ENCODE measurements around the gene AGPS. TPM values are rescaled to one million over a fixed set of nuclear protein-coding genes. Genes with fewer than 3 reads are reported as not detected.

Gene AGPS
- total RNA-seq, 3 donors from 2014 or later (not counting 1 experiment from before 2014, with no cell fraction given): 27.4 to 36.0 (median 35.6) TPM

DNA sequence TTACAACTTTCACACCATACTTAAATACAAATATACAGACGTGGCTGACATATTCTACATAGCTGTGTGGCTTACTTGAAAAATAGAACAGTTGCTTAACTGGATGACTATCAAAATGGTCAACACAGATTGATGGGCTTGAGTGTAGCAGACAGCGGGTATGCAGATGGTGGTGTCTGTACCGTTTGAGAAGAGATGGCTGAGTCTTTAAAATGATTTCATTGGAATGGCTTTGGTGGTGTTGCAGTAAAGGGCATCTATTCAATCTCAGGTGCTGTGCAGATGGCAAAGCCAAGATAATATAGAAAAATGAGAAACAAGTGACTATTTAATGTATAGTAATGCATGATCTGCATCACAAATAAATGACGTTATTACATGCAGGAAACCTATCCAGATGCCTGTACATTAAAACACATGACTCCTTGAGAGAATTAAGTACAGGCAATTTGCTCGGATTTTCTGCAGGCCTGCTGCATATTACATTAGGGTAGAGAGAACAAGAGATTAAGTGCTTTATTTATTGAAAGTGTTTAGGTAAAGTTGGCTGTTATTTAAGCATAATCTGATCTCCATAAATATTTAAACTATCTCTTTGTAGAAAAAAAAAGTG lies 68.5 kb downstream of the AGPS start:
- Mint-ChIP-seq H3K4me1 (no peaks in the 10 kb centered on the region), H3K9me3 (no peaks in the 10 kb centered on the region), H3K27me3 (ENCODE audit: low read depth in 2 of 2) (no peaks in the 10 kb centered on the region), H3K4me3 (no peak overlapping the region), H3K27ac (no peak overlapping the region), H3K36me3 (peaks cover 11% of the 10 kb centered on the region)
- no peak for ATAC-seq
- H3K9me3 ChIP-seq (ENCODE audit: control insufficient read depth, insufficient read depth, low read length): no peaks in the 10 kb centered on the region
- DNase-seq: no peak
- no peaks in the 10 kb centered on the region for H3K27me3 ChIP-seq (ENCODE audit: control insufficient read depth, insufficient read depth, low read length)
- H3K36me3 ChIP-seq (ENCODE audit: control insufficient read depth, insufficient read depth, low read length): peaks cover 5% of the 10 kb centered on the region
- 98% methylated on average over 5 of the region's 5 CpGs for WGBS (ENCODE audit: insufficient coverage)
- intact Hi-C loops (cut with micrococcal nuclease): no loop called here
- TF ChIP-seq, protein P1, sequence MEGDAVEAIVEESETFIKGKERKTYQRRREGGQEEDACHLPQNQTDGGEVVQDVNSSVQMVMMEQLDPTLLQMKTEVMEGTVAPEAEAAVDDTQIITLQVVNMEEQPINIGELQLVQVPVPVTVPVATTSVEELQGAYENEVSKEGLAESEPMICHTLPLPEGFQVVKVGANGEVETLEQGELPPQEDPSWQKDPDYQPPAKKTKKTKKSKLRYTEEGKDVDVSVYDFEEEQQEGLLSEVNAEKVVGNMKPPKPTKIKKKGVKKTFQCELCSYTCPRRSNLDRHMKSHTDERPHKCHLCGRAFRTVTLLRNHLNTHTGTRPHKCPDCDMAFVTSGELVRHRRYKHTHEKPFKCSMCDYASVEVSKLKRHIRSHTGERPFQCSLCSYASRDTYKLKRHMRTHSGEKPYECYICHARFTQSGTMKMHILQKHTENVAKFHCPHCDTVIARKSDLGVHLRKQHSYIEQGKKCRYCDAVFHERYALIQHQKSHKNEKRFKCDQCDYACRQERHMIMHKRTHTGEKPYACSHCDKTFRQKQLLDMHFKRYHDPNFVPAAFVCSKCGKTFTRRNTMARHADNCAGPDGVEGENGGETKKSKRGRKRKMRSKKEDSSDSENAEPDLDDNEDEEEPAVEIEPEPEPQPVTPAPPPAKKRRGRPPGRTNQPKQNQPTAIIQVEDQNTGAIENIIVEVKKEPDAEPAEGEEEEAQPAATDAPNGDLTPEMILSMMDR (IDR thresholded peaks at IDR 0.05): no peak
- H3K27ac ChIP-seq (ENCODE audit: low read length): no peak overlapping the region
- no peak overlapping the region for H3K4me3 ChIP-seq (ENCODE audit: low read length)
- H3K4me1 ChIP-seq (ENCODE audit: control insufficient read depth, insufficient read depth, low read length): no peaks in the 10 kb centered on the region

DNA sequence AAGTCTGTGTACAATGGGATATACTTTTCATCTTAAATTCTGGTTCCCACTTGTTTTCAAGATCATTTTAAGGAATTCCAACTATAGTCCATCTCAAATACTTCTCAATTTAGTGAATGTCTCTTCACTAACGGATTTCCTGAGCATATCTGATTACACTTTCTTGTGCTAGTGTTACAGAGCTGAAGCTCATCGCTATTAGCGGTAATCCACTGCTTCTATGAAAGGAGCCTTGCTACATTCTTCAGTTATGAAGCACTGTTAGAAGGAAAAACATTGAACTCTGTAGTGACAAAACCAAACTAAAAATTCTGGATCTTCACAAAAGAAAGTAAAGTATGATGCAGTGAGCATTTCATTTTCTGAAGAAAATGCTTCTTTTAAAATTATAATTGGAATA lies 72.0 kb downstream of the AGPS start:
- 98% methylated on average over 3 of the region's 3 CpGs for WGBS (ENCODE audit: insufficient coverage)
- Mint-ChIP-seq H3K36me3 (no peaks in the 10 kb centered on the region), H3K4me1 (no peaks in the 10 kb centered on the region), H3K9me3 (no peaks in the 10 kb centered on the region), H3K27me3 (ENCODE audit: low read depth in 2 of 2) (no peaks in the 10 kb centered on the region), H3K4me3 (no peak overlapping the region), H3K27ac (no peak overlapping the region)
- no peak overlapping the region for H3K4me3 ChIP-seq (ENCODE audit: low read length)
- H3K36me3 ChIP-seq (ENCODE audit: control insufficient read depth, insufficient read depth, low read length): peaks cover 6% of the 10 kb centered on the region
- DNase-seq (no peak), ATAC-seq (no peak)
- intact Hi-C loops (cut with micrococcal nuclease): no loop called here
- no peak overlapping the region for H3K27ac ChIP-seq (ENCODE audit: low read length)
- H3K27me3 ChIP-seq (ENCODE audit: control insufficient read depth, insufficient read depth, low read length): no peaks in the 10 kb centered on the region
- H3K9me3 ChIP-seq (ENCODE audit: control insufficient read depth, insufficient read depth, low read length): no peaks in the 10 kb centered on the region
- TF ChIP-seq, protein P1 (IDR thresholded peaks at IDR 0.05): no peak
- no peaks in the 10 kb centered on the region for H3K4me1 ChIP-seq (ENCODE audit: control insufficient read depth, insufficient read depth, low read length)

DNA sequence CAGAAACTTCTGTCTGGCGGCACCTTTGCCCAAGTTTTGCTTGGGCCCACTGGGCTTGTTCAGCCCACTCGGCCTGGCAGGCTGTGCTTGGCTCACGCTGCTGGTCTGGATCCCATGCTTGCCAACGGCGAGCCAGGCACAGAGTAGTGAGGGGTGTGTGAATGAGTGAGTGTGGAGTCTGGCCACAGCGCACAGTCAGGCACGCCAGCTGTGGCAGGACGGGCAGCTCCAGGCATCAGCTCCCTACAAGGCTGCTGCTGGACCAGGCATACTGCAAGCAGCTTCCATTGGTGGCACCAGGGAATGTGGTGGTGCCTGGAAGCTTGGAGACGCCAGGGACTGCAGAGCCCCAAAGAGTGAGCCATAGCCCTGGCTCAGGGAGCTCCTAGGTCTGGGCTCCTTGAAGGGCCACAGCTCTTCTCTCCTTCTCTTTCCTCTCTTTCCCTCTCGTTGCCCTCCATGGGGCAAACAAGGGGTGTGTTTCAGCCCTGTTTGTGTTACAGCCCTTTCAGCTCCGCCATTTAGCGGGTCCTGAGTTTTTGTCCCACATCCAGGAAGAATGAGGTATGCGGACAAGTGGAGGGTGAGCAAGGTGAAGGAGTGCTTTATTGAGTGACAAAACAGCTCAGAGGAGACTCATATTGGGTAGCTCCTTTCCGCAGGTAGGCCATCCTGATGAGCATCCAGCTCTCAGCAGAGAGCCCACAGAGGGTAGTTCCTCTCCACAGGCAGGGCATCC lies 73.0 kb downstream of the AGPS start:
- Mint-ChIP-seq H3K27me3 (ENCODE audit: low read depth in 2 of 2) (no peaks in the 10 kb centered on the region), H3K27ac (no peak overlapping the region), H3K9me3 (peaks cover 0 to 5% of the 10 kb centered on the region in 2 donors), H3K36me3 (no peaks in the 10 kb centered on the region), H3K4me1 (peaks cover 6% of the 10 kb centered on the region in 2 donors), H3K4me3 (no peak overlapping the region)
- no peaks in the 10 kb centered on the region for H3K4me1 ChIP-seq (ENCODE audit: control insufficient read depth, insufficient read depth, low read length)
- H3K27me3 ChIP-seq (ENCODE audit: control insufficient read depth, insufficient read depth, low read length): no peaks in the 10 kb centered on the region
- WGBS (ENCODE audit: insufficient coverage): 96% methylated on average over 14 of the region's 14 CpGs
- intact Hi-C loops (cut with micrococcal nuclease): no loop called here
- H3K9me3 ChIP-seq (ENCODE audit: control insufficient read depth, insufficient read depth, low read length): no peaks in the 10 kb centered on the region
- no peak for ATAC-seq
- no peak for DNase-seq
- H3K27ac ChIP-seq (ENCODE audit: low read length): no peak overlapping the region
- H3K36me3 ChIP-seq (ENCODE audit: control insufficient read depth, insufficient read depth, low read length): peaks cover 6% of the 10 kb centered on the region
- no peak overlapping the region for H3K4me3 ChIP-seq (ENCODE audit: low read length)
- TF ChIP-seq, protein P1 (IDR thresholded peaks at IDR 0.05): no peak

Measured in natural killer cell (primary cell).